EL (cell line): ENCODE data around the gene PPL.

Experiments used
- DNase-seq: peaks from one replicate; pipeline ENCODE4 v3.0.0-alpha.2; 2016

Gene PPL

DNA sequence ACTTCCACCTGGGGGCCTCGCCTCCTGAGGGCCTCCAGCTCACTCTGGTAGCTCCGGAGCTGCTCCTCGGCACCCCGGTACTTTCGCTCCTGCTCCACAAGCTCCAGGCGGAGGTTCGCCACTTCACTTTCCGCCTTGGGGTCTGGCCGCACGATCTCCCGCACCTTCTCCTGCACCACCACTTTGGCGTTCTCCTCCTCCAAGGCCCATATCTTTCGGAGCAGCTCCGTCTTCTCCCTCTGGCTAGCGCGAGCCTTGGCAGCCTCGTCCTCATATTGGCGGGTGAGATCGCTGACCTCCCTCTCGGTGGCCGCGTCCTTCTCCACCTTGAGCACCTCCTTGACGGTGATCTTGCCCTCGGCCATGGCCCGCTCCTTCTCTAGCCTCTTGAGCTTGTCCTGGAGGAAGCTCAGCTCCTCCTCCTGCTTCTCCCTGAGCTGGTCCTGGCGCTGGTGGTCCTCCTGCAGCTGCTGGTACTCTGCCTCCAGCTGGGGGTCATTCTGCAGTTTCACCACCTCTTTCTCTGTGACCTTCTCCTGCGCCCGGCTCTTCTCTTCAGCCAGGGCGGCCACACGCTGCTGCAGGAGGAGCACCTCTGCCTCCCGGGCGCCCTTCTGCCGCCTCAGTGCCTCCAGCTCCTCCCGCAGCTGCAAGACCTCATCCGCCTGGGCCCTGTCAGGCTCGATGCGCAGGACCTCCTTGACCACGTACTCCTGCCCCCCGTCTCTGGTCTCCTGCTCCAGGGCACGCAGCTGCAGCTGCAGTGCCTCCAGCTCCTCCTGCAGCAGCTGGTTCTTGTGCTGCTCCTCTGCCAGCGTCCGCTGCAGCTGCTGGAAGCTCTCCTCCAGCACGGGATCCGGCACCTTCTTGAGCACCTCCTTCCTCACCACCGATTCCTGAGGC, 51.7 kb downstream of the PPL start:
- no peak for DNase-seq

- no peak for DNase-seq
These were observed 52.7 kb downstream of the PPL start for GRCh38 chr16:4884209-4884608.

DNA sequence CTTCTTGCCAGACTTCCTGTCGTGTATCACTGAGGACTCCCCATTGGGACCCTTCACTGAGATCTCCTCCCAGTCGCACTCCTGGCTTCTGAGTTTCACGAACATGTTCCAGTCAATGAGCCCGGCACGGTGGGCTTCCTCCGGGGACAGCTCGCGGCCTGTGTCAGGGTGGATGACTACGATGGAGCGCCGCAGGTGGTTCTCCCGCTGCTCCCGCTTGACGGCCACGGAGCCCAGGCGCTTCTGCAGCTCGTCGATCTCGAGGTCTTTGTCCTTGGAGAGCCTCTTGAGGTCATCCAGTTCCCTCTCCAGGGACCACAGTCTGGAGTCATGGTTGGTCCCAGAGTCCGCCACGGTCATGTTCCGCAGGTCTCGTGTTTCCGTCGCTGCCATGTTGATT, 53.4 kb downstream of the PPL start:
- no peak for DNase-seq

DNA sequence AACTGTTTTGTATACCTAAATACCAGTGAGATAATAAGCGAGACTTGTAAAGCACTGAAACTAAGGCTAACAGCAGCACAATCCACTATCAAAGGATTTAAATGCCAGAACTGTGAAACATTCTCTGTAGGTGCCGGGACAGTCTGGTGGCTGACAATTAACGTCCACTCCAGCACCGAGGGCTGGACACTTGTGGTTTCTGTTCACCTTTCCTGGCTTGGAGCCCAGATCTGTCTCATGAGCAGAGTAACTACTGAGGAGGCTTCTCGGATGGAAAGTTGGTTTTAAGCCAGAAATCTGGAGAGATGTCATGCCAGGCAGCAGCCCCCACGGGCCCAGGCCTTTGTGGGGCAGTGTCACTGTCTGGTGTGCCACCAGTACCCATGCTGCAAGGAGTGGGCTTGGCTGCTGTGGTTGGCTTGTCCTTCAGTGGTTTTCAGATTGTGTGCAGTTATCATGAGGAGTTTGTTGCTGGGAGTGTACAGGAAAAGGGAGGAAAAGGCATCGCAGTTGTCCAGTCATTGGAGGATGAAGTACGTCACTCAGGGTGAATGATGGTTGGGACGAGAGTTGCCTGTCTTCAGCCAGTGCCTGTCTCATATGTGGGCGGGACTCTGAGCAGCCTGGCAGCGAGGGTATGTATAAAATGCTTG, 54.2 kb downstream of the PPL start:
- peak; percentile 46 for DNase-seq

DNA sequence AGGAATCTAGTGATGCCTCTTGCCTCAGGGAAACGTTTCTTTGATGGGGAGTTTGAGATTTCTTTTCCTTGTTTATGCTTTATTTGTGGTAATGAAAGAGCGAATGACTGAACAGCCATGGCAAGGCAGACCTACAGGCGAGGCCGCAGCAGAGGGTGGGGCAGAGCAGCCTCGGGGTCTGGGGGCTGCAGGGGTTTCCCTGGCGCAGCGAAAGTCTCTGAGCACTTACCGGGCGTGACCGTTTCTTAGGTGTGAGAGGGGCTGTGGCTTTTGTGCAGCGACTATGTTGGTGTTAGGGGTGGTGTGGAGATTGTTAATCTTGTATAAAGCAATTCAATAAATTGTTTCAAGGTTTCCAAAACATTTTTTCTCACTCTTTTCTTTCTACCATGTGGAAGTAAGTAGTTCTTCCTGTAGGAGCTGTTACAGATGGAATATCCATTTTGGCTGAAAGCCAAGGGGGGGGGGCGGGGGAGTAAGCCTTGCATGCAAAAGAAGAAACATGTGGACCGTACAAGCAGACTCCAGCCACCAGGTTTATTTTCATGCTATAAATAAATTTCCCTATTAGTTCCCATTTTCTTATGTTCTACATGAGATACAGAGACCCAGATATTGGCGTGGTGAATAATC, 54.8 kb downstream of the PPL start:
- DNase-seq, result no peak

DNA sequence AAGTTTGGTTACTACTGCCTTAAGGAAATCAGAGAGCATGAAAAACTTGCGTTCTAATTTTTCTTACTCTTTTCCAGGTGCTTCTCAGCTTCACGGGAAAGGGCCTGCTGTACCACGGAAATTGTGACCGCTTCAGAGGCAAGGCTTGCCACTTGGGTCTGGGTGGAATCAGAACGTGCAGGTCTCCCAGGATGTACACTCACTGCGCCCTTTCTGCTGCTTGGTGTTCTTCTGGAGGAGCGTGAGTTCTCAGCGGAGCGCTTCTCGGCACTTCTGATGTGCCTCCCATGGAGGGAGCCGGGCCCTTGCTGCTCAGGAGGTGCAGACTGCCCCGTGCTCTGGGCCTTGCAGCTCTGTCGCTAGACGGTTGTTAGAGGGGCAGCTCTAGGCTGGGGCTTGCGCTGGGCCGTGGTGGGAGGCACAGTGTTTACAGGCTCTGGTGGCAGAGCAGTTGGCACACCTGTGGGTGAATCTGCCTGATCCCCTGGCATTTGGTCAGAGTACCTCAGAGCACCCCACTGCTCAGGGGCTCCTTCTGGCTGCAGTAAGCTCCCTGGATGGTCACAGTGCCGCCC, 56.9 kb downstream of the PPL start:
- DNase-seq, result no peak

- DNase-seq, result peak; percentile 17
These were observed 57.9 kb downstream of the PPL start for GRCh38 chr16:4879049-4879448.

DNA sequence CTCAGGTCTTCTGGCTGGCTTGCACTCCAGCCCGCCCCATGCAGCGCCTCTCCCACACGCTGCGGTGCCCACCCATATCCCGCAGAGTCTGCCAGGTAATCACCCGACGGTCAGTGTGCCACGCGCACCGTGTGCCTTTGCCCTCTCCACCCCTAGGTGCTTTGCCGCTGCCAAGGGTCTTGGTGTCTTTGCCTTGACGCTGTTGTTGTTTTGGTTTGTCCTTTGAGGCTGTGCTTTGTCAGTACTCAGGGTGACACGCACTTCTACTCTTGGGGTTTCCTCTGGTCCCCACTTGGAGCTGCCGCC, 59.6 kb downstream of the PPL start:
- no peak for DNase-seq

DNA sequence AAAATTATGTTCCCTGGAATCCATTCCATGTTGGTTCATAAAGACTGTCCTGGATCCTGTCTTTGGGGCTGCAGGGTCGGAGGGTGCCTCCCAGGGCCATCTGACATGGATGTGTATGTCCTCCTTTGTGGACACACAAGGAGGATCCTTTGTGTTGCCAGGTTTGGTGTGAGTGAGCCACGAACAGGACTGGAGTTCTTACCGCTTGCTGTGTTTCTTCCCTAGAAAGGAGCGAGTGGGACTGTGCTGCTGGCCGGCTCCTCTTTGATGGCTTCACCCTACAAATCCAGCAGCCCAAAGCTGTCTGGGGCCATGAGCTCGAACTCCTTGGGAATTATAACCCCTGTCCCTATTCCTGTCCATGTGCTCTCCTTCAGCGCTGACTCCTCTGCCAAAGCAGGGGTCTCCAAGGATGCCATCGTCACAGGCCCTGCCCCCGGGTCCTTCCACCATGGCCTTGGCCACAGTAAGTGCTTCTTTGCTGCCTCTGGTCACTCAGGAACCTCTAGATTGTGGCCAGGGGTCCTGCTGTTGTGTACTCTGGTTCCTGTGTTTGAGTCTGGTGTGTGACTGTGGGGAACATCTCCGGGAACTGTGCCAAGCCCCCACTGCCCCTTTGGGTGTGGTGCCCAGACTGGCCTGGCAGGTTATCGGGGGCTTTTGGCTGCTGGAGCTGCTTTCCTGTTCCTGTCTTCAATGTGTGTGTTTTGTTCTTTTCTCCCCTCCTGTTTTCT, 60.1 kb downstream of the PPL start:
- no peak for DNase-seq

DNA sequence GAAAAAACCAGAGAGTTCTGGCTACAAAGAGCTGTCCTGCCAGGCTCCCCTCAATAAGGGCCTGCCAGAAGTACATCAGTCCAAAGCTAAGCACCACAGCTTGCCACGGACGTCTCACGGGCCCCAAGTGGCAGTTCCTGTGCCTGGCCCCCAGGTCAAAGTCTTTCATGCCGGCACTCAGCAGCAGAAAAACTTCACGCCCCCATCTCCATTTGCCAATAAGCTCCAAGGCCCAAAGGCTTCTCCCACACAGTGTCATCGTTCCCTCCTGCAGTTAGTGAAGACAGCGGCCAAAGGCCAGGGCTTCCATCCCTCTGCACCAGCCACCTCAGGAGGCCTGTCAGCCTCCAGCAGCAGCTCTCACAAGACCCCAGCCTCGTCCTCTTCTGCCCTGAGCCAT, 62.3 kb downstream of the PPL start:
- no peak for DNase-seq

GRCh38 chr16:4873091-4873490, 63.9 kb downstream of the PPL start:
- no peak for DNase-seq

DNA sequence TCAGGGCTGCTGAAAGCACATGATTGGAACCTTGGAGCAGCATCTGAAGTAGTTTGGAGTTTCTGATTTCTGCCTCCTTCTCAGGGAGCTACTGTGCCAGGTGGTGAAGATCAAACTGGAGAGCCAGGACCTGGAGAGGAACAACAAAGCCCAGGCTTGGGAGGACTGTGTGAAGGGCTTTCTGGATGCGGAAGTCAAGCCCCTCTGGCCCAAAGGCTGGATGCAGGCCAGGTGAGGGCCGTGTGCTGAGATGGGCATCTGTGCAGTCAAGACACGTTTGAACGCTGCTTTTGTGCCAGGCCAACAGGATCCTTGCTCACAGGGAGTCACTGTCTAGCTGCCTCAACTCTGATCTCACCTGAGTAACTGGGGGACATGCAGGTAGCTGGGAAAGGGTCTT, 65.9 kb downstream of the PPL start:
- no peak for DNase-seq

DNA sequence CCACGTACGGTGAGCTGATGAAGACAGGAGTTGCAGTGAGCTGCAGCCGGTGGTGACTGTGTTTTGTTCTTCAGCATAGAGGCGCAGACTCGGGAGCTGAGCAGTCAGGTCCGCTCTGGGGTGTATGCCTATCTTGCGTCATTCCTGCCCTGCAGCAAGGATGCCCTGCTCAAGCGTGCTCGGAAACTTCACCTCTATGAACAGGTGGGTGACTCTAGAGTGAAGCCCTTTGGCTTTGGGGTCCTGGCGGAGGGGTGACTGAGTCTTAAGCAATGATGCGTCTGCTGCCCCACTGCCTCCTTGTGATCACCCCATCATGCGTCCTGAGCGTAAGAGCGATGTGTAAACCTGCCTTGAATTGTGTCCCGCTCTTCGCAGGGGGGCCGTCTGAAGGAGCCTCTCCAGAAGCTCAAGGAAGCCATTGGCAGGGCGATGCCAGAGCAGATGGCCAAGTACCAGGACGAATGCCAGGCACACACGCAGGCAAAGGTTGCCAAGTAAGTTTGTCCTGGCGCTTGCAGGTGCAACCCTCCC, 66.7 kb downstream of the PPL start:
- no peak for DNase-seq

DNA sequence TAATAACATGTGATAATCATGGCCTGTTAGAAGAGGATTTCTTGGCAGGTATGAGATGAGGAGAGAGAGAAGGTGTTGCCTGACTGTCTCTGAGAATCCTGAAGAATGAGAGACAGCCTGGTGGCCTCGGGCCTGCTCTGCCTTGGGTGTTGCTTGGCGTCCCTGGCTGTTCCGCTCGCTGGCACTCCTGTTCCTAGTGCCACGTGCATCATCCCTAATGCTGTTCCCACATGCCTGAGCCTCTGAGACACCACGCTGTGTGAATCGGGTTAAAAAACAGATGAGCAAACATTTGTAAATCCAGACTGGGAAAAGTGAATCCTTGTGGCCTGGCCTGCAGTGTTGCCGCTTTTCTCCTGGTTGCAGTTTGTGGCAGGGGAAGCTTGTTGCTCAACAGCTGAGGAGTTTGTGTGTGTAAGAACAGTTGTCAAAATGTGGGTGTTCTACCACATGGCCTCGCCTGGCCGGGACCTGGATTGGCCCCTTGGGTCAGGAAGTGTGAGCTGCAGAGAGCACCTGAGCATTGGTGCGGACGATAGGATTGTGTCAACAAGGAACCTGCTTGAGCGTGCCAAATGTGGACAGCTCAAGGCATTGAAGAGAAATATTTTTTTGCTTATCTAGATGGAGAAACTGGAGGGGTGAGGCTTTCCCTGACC, 67.7 kb downstream of the PPL start:
- DNase-seq, result no peak

DNA sequence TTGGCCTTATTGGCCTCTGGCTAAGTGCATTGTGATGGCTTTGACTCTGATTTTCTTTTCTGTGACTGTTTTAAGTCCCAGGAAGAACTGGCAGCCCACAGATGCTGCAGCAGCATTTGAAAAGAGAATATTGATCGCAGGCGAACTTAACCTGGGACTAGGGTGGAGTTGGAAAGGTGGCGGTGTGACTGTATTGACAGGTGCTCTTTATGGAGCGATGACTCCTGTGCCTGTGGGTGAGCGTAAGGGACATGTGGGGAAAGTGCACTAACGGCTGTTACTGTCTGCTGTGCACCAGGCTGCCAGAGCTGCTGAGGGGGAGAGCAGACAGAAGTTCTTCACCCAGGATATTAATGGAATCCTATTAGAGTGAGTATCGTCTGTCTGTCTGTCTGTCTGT, 68.4 kb downstream of the PPL start:
- DNase-seq, result no peak

DNA sequence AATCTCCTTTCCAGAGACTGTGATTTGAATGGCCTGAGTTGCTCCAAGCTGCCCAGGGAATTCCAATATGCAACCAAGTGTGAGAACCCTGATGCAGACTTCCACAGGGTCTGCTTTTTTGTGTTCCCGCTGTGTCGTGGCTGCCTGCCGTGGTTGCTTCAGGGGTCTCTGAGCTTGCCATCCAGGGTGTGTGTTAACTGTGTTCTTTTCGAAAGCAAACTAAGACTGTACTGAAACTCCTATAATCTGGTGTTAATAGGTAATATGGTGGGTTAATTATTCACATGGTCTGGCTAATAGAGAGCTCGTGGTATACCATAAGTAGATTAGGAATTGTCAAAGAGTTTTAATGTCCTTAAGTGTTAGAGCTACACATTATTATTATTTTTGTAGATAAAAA, 68.9 kb downstream of the PPL start:
- no peak for DNase-seq

- no peak for DNase-seq
These were observed 70.4 kb downstream of the PPL start for GRCh38 chr16:4866586-4866985.

GRCh38 chr16:4865231-4865860, 71.6 kb downstream of the PPL start:
- no peak for DNase-seq

DNA sequence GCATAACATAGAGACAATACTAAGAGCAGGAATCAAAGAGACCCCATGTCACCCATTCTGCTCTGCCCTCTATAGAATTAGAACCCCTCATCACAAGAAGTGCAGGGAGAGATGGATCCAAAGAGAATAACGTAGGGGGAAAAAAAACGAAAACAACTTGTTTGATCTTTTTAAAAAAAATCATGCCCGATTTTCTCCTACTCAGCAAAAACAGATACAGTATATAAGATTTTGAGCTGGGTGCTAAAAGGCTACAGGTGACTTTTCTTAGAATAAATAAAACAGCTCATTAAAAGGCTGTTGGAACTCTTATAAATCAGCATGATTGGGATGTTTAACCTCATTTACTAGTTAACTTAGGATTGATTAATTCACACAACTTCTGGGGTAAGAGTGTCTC, 72.2 kb downstream of the PPL start:
- DNase-seq, result no peak

GRCh38 chr16:4862639-4863038, 74.3 kb downstream of the PPL start:
- no peak for DNase-seq

- no peak for DNase-seq
These were observed 76.1 kb downstream of the PPL start for GRCh38 chr16:4860727-4861342.

- DNase-seq, result peak; percentile 9
These were observed 77.1 kb downstream of the PPL start for GRCh38 chr16:4859900-4860255.
